Gastroesophageal sphincter (tissue), 3 donors: Measurements from ENCODE around the gene ZNF280D.

Experiments
- CTCF ChIP-seq, 4 experiments: fragments of 200-600 bp in 2 of 4; fragments of 450-650 bp in 2 of 4; sonication (generic) in 1 of 4; IDR thresholded peaks; one replicate each; pipeline ENCODE4 v1.5.1; 2017 to 2019; ENCODE audit warnings: antibody characterized with exemption in 4 of 4, mild to moderate bottlenecking in 2 of 4, moderate library complexity in 2 of 4
- EP300 ChIP-seq: sonication (generic); formaldehyde crosslinking; IDR thresholded peaks from one replicate; pipeline ENCODE4 v1.6.1; 2017; ENCODE audit warnings: antibody characterized with exemption, mild to moderate bottlenecking
- POLR2AphosphoS5 ChIP-seq: sonication (generic); formaldehyde crosslinking; IDR thresholded peaks from one replicate; pipeline ENCODE4 v1.6.1; 2017; ENCODE audit warnings: antibody characterized with exemption

GRCh38 chr15:56598991-56599390, 134.3 kb downstream of the ZNF280D start:
- TF ChIP-seq EP300: no peak
- TF ChIP-seq CTCF (IDR thresholded peaks at IDR 0.05): no peak
- TF ChIP-seq POLR2AphosphoS5: no peak
